Epithelial cell of proximal tubule (primary cell): ENCODE results near the gene TBX15. TPM values are rescaled to one million over a fixed set of nuclear protein-coding genes. Genes with fewer than 3 reads are reported as not detected.

Source experiments
- DNase-seq: peaks from one replicate; pipeline ENCODE4 v3.0.0-alpha.2; 2011; ENCODE audit warnings: low read depth
- H3K4me3 ChIP-seq: 2 replicates; pipeline ENCODE4 v1.5.1; 2011; ENCODE audit warnings: low read depth, mild to moderate bottlenecking, low read length
- CTCF ChIP-seq: conservative IDR thresholded peaks from 2 replicates; pipeline ENCODE4 v1.5.1; 2012; ENCODE audit warnings: low read depth, mild to moderate bottlenecking, low read length
- total RNA-seq: library from RNA; depleted of rRNA; stranded (reverse); fragments of >200 nt; gene quantifications from 2 replicates; pipeline ENCODE4 v1.2.3, GENCODE V29; 2015

The TBX15 gene
- total RNA-seq, 1 donor from 2014 or later: not detected

- no peak for TF ChIP-seq CTCF
- peak overlapping the region; percentile 33 for H3K4me3 ChIP-seq
- DNase-seq: no peak
These were observed 8.2 kb downstream of the TBX15 start for GRCh38 chr1:118979754-118980575.

GRCh38 chr1:118978914-118979701 lies 9.0 kb downstream of the TBX15 start:
- no peak for DNase-seq
- H3K4me3 ChIP-seq: peak overlapping the region; percentile 33
- no peak for TF ChIP-seq CTCF

GRCh38 chr1:118977600-118977999 lies 10.5 kb downstream of the TBX15 start:
- no peak for TF ChIP-seq CTCF
- DNase-seq: no peak
- no peak overlapping the region for H3K4me3 ChIP-seq

GRCh38 chr1:118974661-118975060 lies 13.5 kb downstream of the TBX15 start:
- no peak overlapping the region for H3K4me3 ChIP-seq
- DNase-seq: no peak
- no peak for TF ChIP-seq CTCF

GRCh38 chr1:118973531-118974137 lies 14.5 kb downstream of the TBX15 start:
- no peak for TF ChIP-seq CTCF
- DNase-seq: no peak
- H3K4me3 ChIP-seq: no peak overlapping the region

GRCh38 chr1:118973032-118973431 lies 15.1 kb downstream of the TBX15 start:
- DNase-seq: no peak
- no peak overlapping the region for H3K4me3 ChIP-seq
- no peak for TF ChIP-seq CTCF
